Liver (tissue), 9 donors: ENCODE results near the gene JAZF1. TPM values are rescaled to one million over a fixed set of nuclear protein-coding genes. Genes with fewer than 3 reads are reported as not detected.

Experiments used
- DNase-seq: peaks from one replicate; pipeline ENCODE4 v3.0.0-alpha.2; 2017; ENCODE audit warnings: low spot score
- H3K27ac ChIP-seq, 2 donors: one replicate each; pipeline ENCODE4 v1.7.0; 2013; ENCODE audit warnings: inconsistent platforms in 2 of 2, low read length in 2 of 2, control low read depth in 1 of 2, low read depth in 1 of 2, mild to moderate bottlenecking in 1 of 2
- H3K27me3 ChIP-seq, 4 donors: one replicate each; pipeline versions ENCODE4 v1.6.1 to v1.7.0; 2013; ENCODE audit warnings: low read length in 3 of 4, inconsistent platforms in 1 of 4, mild to moderate bottlenecking in 1 of 4, moderate library complexity in 1 of 4; ENCODE audit not compliant: control insufficient read depth in 4 of 4, insufficient read depth in 4 of 4
- H3K36me3 ChIP-seq, 4 donors: one replicate each; pipeline versions ENCODE4 v1.6.1 to v1.7.0; 2013; ENCODE audit warnings: low read length in 3 of 4, mild to moderate bottlenecking in 3 of 4, low read depth in 1 of 4, moderate library complexity in 1 of 4; ENCODE audit not compliant: control insufficient read depth in 4 of 4, insufficient read depth in 3 of 4
- H3K4me1 ChIP-seq, 4 donors: one replicate each; pipeline versions ENCODE4 v1.6.1 to v1.7.0; 2013; ENCODE audit warnings: low read length in 3 of 4, mild to moderate bottlenecking in 3 of 4, moderate library complexity in 1 of 4; ENCODE audit not compliant: control insufficient read depth in 4 of 4, insufficient read depth in 4 of 4
- H3K4me3 ChIP-seq, 3 donors: one replicate each; pipeline versions ENCODE4 v1.6.1 to v1.7.0; 2013; ENCODE audit warnings: low read length in 3 of 3, control low read depth in 1 of 3, low read depth in 1 of 3, mild to moderate bottlenecking in 1 of 3
- H3K9ac ChIP-seq, 2 donors: one replicate each; pipeline ENCODE4 v1.7.0; 2013; ENCODE audit warnings: low read length in 2 of 2, mild to moderate bottlenecking in 2 of 2, moderate library complexity in 2 of 2, control low read depth in 1 of 2, low read depth in 1 of 2
- H3K9me3 ChIP-seq, 4 donors: one replicate each; pipeline versions ENCODE4 v1.6.1 to v1.7.0; 2013; ENCODE audit warnings: low read length in 3 of 4; ENCODE audit not compliant: control insufficient read depth in 4 of 4
- EGR1 ChIP-seq, 2 donors: IDR thresholded peaks; 2 replicates each; pipeline ENCODE4 v1.6.1; 2016 to 2018; ENCODE audit warnings: antibody characterized with exemption in 2 of 2, low read depth in 2 of 2
- FOXA1 ChIP-seq: IDR thresholded peaks from 2 replicates; pipeline ENCODE4 v1.6.1; 2016; ENCODE audit warnings: antibody characterized with exemption
- FOXA2 ChIP-seq: IDR thresholded peaks from 2 replicates; pipeline ENCODE4 v1.6.1; 2016; ENCODE audit warnings: antibody characterized with exemption
- GABPA ChIP-seq, 2 donors: IDR thresholded peaks in 1 of 2; conservative IDR thresholded peaks in 1 of 2; 2 replicates each; pipeline ENCODE4 v1.6.1; 2016; ENCODE audit warnings: antibody characterized with exemption in 2 of 2, mild to moderate bottlenecking in 1 of 2, moderate library complexity in 1 of 2
- HNF4A ChIP-seq, 2 donors: conservative IDR thresholded peaks; 2 replicates each; pipeline ENCODE4 v1.6.1; 2016; ENCODE audit warnings: antibody characterized with exemption in 2 of 2, mild to moderate bottlenecking in 2 of 2
- HNF4G ChIP-seq: IDR thresholded peaks from 2 replicates; pipeline ENCODE4 v1.6.1; 2016; ENCODE audit warnings: antibody characterized with exemption
- JUND ChIP-seq, 2 donors: IDR thresholded peaks; 2 replicates each; pipeline ENCODE4 v1.6.1; 2016; ENCODE audit warnings: antibody characterized with exemption in 2 of 2
- NR2F2 ChIP-seq: IDR thresholded peaks from 2 replicates; pipeline ENCODE4 v1.6.1; 2016; ENCODE audit warnings: antibody characterized with exemption
- RAD21 ChIP-seq, 2 donors: IDR thresholded peaks; 2 replicates each; pipeline ENCODE4 v1.6.1; 2016; ENCODE audit warnings: antibody characterized with exemption in 2 of 2, mild to moderate bottlenecking in 2 of 2
- RXRA ChIP-seq, 2 donors: IDR thresholded peaks; 2 replicates each; pipeline ENCODE4 v1.6.1; 2017 to 2018; ENCODE audit warnings: antibody characterized with exemption in 2 of 2, mild to moderate bottlenecking in 1 of 2
- SP1 ChIP-seq: IDR thresholded peaks from 2 replicates; pipeline ENCODE4 v1.6.1; 2018; ENCODE audit warnings: antibody characterized with exemption, mild to moderate bottlenecking
- TAF1 ChIP-seq: conservative IDR thresholded peaks from 2 replicates; pipeline ENCODE4 v1.6.1; 2016; ENCODE audit warnings: antibody characterized with exemption, mild to moderate bottlenecking
- YY1 ChIP-seq: IDR thresholded peaks from 2 replicates; pipeline ENCODE4 v1.6.1; 2016; ENCODE audit warnings: antibody characterized with exemption, mild to moderate bottlenecking
- WGBS: extraction: QIAGEN DNeasy Blood & Tissue Kit; methylation state at CpG from one replicate; pipeline ENCODE4 v1.1.7; 2013; 5-methylcytosine and 5-hydroxymethylcytosine counted together
- polyA plus RNA-seq, 2 donors: library from polyadenylated mRNA; stranded (reverse) in 1 of 2; unstranded in 1 of 2; fragments of 200-250 nt in 1 of 2; fragments of >200 nt in 1 of 2; fragmentation: Nextera tagmentation in 1 of 2; extraction: Ambion mirVana in 1 of 2; gene quantifications; one replicate each; pipeline versions ENCODE4 v1.2.1 to v1.2.3, GENCODE V29; 2013 to 2015
- total RNA-seq, 2 donors: library from RNA; depleted of rRNA; stranded (reverse); fragments of >200 nt; gene quantifications; one replicate each; pipeline ENCODE4 v1.2.3, GENCODE V29; 2014
- TF ChIP-seq, protein P1 (sequence below): fragments of 150-350 bp; IDR thresholded peaks from 2 replicates; pipeline ENCODE4 v1.5.1; 2017; ENCODE audit warnings: improper control_type of control experiment, low read depth, low read length; ENCODE audit not compliant: missing input control
- TF ChIP-seq, protein P2 (sequence below): IDR thresholded peaks from 2 replicates; pipeline ENCODE4 v1.6.1; 2016; ENCODE audit warnings: antibody characterized with exemption
- TF ChIP-seq, protein P3 (sequence below): IDR thresholded peaks from 2 replicates; pipeline ENCODE4 v1.6.1; 2016; ENCODE audit warnings: antibody characterized with exemption
- TF ChIP-seq, protein P4 (sequence below): IDR thresholded peaks from 2 replicates; pipeline ENCODE4 v1.6.1; 2016; ENCODE audit warnings: antibody characterized with exemption, mild to moderate bottlenecking
- donor health status: healthy.
- donor health status: healthy.
- donor health status: healthy.
- donor health status: healthy.
- donor health status: healthy.

Gene JAZF1
- total and polyA plus RNA-seq, 4 donors, result 2.7 to 17.8 (median 4.0) TPM

DNA sequence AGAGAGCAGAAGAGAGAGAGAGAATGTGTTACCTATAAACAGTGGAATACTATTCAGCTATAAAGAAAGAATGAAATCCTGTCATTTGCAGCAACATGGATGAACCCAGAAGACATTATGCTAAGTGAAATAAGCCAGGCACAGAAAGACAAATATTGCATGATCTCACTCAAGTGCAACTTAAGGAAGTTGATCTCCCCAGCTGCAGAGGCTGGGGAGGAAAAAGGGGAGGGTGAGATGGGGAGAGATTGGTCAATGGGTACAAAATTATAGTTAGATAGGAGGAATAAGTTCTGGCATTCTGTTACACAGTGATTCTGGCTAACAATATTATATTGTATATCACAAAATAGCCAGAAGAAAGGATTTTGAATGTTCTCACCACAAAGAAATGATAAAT is 11.2 kb upstream of the JAZF1 start (continued):
- TF ChIP-seq, protein P1, sequence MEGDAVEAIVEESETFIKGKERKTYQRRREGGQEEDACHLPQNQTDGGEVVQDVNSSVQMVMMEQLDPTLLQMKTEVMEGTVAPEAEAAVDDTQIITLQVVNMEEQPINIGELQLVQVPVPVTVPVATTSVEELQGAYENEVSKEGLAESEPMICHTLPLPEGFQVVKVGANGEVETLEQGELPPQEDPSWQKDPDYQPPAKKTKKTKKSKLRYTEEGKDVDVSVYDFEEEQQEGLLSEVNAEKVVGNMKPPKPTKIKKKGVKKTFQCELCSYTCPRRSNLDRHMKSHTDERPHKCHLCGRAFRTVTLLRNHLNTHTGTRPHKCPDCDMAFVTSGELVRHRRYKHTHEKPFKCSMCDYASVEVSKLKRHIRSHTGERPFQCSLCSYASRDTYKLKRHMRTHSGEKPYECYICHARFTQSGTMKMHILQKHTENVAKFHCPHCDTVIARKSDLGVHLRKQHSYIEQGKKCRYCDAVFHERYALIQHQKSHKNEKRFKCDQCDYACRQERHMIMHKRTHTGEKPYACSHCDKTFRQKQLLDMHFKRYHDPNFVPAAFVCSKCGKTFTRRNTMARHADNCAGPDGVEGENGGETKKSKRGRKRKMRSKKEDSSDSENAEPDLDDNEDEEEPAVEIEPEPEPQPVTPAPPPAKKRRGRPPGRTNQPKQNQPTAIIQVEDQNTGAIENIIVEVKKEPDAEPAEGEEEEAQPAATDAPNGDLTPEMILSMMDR, result no peak
- no peak for TF ChIP-seq JUND (IDR thresholded peaks at IDR 0.05)
- TF ChIP-seq TAF1, result no peak
- TF ChIP-seq, protein P2, sequence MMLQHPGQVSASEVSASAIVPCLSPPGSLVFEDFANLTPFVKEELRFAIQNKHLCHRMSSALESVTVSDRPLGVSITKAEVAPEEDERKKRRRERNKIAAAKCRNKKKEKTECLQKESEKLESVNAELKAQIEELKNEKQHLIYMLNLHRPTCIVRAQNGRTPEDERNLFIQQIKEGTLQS, result no peak

DNA sequence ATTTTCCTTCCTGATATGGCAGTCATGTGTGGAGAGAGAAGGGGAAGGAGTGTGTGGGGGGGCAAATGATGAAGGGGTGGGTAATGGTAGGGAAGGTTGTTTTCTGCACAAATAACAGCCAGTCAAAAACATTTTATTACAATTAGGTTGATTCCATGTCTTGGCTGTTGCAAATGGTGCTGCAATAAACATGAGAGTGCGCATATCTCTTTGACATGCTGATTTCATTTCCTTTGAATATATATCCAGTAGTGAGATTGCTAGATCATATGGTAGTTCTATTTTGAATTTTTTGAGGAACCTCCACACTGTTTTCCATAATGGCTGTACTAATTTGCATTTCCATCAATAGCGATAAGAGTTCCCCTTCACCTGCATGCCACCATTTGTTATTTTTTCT is 10.6 kb upstream of the JAZF1 start:
- Histone ChIP-seq H3K4me3 (no peak overlapping the region), H3K36me3 (no peaks in the 10 kb centered on the region), H3K9me3 (no peaks in the 10 kb centered on the region), H3K4me1 (no peaks in the 10 kb centered on the region), H3K27me3 (no peaks in the 10 kb centered on the region), H3K9ac (no peak overlapping the region), H3K27ac (no peak overlapping the region)
- DNase-seq, result no peak
- over 99% methylated on average over 2 of the region's 2 CpGs for WGBS
- TF ChIP-seq HNF4A (conservative IDR thresholded peaks at IDR 0.05) (no peak), HNF4G (no peak), NR2F2 (no peak), FOXA2 (no peak), RAD21 (IDR thresholded peaks at IDR 0.05) (no peak), GABPA (IDR thresholded peaks at IDR 0.05 in 1 of 2, conservative IDR thresholded peaks at IDR 0.05 in 1 of 2) (no peak), EGR1 (IDR thresholded peaks at IDR 0.05; ENCODE audit: low read depth in 2 of 2) (no peak), TAF1 (no peak), YY1 (no peak), SP1 (no peak), FOXA1 (no peak), RXRA (IDR thresholded peaks at IDR 0.05) (no peak)
- TF ChIP-seq, protein P3, sequence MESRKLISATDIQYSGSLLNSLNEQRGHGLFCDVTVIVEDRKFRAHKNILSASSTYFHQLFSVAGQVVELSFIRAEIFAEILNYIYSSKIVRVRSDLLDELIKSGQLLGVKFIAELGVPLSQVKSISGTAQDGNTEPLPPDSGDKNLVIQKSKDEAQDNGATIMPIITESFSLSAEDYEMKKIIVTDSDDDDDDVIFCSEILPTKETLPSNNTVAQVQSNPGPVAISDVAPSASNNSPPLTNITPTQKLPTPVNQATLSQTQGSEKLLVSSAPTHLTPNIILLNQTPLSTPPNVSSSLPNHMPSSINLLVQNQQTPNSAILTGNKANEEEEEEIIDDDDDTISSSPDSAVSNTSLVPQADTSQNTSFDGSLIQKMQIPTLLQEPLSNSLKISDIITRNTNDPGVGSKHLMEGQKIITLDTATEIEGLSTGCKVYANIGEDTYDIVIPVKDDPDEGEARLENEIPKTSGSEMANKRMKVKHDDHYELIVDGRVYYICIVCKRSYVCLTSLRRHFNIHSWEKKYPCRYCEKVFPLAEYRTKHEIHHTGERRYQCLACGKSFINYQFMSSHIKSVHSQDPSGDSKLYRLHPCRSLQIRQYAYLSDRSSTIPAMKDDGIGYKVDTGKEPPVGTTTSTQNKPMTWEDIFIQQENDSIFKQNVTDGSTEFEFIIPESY, result no peak
- TF ChIP-seq, protein P1, result no peak
- TF ChIP-seq, protein P4, sequence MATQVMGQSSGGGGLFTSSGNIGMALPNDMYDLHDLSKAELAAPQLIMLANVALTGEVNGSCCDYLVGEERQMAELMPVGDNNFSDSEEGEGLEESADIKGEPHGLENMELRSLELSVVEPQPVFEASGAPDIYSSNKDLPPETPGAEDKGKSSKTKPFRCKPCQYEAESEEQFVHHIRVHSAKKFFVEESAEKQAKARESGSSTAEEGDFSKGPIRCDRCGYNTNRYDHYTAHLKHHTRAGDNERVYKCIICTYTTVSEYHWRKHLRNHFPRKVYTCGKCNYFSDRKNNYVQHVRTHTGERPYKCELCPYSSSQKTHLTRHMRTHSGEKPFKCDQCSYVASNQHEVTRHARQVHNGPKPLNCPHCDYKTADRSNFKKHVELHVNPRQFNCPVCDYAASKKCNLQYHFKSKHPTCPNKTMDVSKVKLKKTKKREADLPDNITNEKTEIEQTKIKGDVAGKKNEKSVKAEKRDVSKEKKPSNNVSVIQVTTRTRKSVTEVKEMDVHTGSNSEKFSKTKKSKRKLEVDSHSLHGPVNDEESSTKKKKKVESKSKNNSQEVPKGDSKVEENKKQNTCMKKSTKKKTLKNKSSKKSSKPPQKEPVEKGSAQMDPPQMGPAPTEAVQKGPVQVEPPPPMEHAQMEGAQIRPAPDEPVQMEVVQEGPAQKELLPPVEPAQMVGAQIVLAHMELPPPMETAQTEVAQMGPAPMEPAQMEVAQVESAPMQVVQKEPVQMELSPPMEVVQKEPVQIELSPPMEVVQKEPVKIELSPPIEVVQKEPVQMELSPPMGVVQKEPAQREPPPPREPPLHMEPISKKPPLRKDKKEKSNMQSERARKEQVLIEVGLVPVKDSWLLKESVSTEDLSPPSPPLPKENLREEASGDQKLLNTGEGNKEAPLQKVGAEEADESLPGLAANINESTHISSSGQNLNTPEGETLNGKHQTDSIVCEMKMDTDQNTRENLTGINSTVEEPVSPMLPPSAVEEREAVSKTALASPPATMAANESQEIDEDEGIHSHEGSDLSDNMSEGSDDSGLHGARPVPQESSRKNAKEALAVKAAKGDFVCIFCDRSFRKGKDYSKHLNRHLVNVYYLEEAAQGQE, result no peak
- TF ChIP-seq, protein P2, result no peak
